DLD1 (cell line): ENCODE measurements around the gene MAD1L1.

Experiments used
- in situ Hi-C: cut with HindIII; loops from 2 replicates; pipeline ENCODE4 v1.10.0; 2017; ENCODE audit warnings: low sequenced_read_pairs

The MAD1L1 gene

GRCh38 chr7:2219136-2219535, 13.6 kb downstream of the MAD1L1 start:
- in situ Hi-C loops: no loop called here

GRCh38 chr7:2218444-2218785, 14.3 kb downstream of the MAD1L1 start:
- in situ Hi-C loops: no loop called here

- in situ Hi-C loops: no loop called here
Measured at GRCh38 chr7:2217716-2218443, 14.9 kb downstream of the MAD1L1 start.

- in situ Hi-C loops: no loop called here
Measured at GRCh38 chr7:2217206-2217605, 15.5 kb downstream of the MAD1L1 start.

GRCh38 chr7:2215851-2216250, 16.9 kb downstream of the MAD1L1 start:
- in situ Hi-C loops: no loop called here

- in situ Hi-C loops: no loop called here
Measured at GRCh38 chr7:2214636-2215035, 18.1 kb downstream of the MAD1L1 start.

GRCh38 chr7:2213551-2214215, 19.1 kb downstream of the MAD1L1 start:
- in situ Hi-C loops: no loop called here

GRCh38 chr7:2212906-2213305, 19.8 kb downstream of the MAD1L1 start:
- in situ Hi-C loops: no loop called here

- in situ Hi-C loops: no loop called here
Measured at GRCh38 chr7:2211926-2212325, 20.8 kb downstream of the MAD1L1 start.

- in situ Hi-C loops: no loop called here
Measured at GRCh38 chr7:2211259-2211880, 21.4 kb downstream of the MAD1L1 start.

- in situ Hi-C loops: no loop called here
Measured at GRCh38 chr7:2210551-2211258, 22.0 kb downstream of the MAD1L1 start.

GRCh38 chr7:2209961-2210323, 22.8 kb downstream of the MAD1L1 start:
- in situ Hi-C loops: no loop called here

GRCh38 chr7:2209146-2209960, 23.4 kb downstream of the MAD1L1 start:
- in situ Hi-C loops: no loop called here

GRCh38 chr7:2208712-2209111, 24.0 kb downstream of the MAD1L1 start:
- in situ Hi-C loops: no loop called here

GRCh38 chr7:2205036-2205780, 27.5 kb downstream of the MAD1L1 start:
- in situ Hi-C loops: no loop called here

GRCh38 chr7:2204446-2204845, 28.3 kb downstream of the MAD1L1 start:
- in situ Hi-C loops: no loop called here

GRCh38 chr7:2203766-2204300, 28.9 kb downstream of the MAD1L1 start:
- in situ Hi-C loops: no loop called here

GRCh38 chr7:2202901-2203765, 29.6 kb downstream of the MAD1L1 start:
- in situ Hi-C loops: no loop called here

GRCh38 chr7:2202361-2202761, 30.4 kb downstream of the MAD1L1 start:
- in situ Hi-C loops: no loop called here
